ENCODE data around the gene CCDC71. TPM values are rescaled to one million over a fixed set of nuclear protein-coding genes. Genes with fewer than 3 reads are reported as not detected.

The CCDC71 gene
- polyA plus RNA-seq, 2 donors = 10.1 to 19.1 TPM

- no peaks in the 10 kb centered on the region for H3K27me3 ChIP-seq (ENCODE audit: control insufficient read depth in 1 of 2, insufficient read depth in 2 of 2, low read length in 2 of 2)
- H3K27ac ChIP-seq (ENCODE audit: low read depth in 2 of 2, low read length in 1 of 2) = no peak overlapping the region
- 92% methylated on average over 18 to 24 of the region's 24 CpGs for WGBS, 2 donors
- H3K4me3 ChIP-seq (ENCODE audit: low read depth in 1 of 2, low read length in 2 of 2) = no peak overlapping the region
- H3K36me3 ChIP-seq (ENCODE audit: control insufficient read depth in 2 of 2, insufficient read depth in 2 of 2, low read length in 1 of 2) = peaks cover 0 to 5% of the 10 kb centered on the region in 2 donors
- H3K4me1 ChIP-seq (ENCODE audit: control insufficient read depth in 2 of 2, insufficient read depth in 2 of 2, low read length in 1 of 2) = no peaks in the 10 kb centered on the region
- H3K9me3 ChIP-seq (ENCODE audit: control insufficient read depth in 2 of 2, insufficient read depth in 1 of 2, low read depth in 1 of 2, low read length in 1 of 2) = no peaks in the 10 kb centered on the region
These were observed 16.6 kb upstream of the CCDC71 start for GRCh38 chr3:49182682-49183081.

GRCh38 chr3:49181351-49181750 lies 15.2 kb upstream of the CCDC71 start:
- no peaks in the 10 kb centered on the region for H3K27me3 ChIP-seq (ENCODE audit: control insufficient read depth in 1 of 2, insufficient read depth in 2 of 2, low read length in 2 of 2)
- 66 to 68% methylated on average over 6 of the region's 6 CpGs for WGBS, 2 donors
- H3K36me3 ChIP-seq (ENCODE audit: control insufficient read depth in 2 of 2, insufficient read depth in 2 of 2, low read length in 1 of 2) = peaks cover 3 to 7% of the 10 kb centered on the region in 2 donors
- no peaks in the 10 kb centered on the region for H3K4me1 ChIP-seq (ENCODE audit: control insufficient read depth in 2 of 2, insufficient read depth in 2 of 2, low read length in 1 of 2)
- H3K4me3 ChIP-seq (ENCODE audit: low read depth in 1 of 2, low read length in 2 of 2) = no peak overlapping the region
- H3K27ac ChIP-seq (ENCODE audit: low read depth in 2 of 2, low read length in 1 of 2) = no peak overlapping the region
- no peaks in the 10 kb centered on the region for H3K9me3 ChIP-seq (ENCODE audit: control insufficient read depth in 2 of 2, insufficient read depth in 1 of 2, low read depth in 1 of 2, low read length in 1 of 2)

DNA sequence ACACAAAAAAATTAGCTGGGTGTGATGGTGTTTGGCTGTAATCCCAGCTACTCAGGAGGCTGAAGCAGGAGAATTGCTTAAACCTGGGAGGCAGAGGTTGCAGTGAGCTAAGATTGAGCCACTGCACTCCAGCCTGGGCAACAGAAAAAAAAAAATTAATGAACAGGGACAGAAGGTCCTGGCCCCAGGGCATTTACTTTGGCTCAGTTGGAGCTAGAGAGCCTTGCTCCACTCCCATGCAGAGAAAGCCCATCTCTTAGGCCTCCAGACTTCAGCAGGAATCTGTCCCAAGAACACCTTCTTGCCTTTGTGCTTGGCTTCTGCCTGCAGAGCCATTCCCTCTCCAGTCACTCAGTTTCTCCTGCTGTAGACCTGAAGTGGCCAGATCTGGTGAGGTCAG lies 14.0 kb upstream of the CCDC71 start:
- Histone ChIP-seq H3K27ac (ENCODE audit: low read depth in 2 of 2, low read length in 1 of 2) (no peak overlapping the region), H3K36me3 (ENCODE audit: control insufficient read depth in 2 of 2, insufficient read depth in 2 of 2, low read length in 1 of 2) (peaks cover 3 to 14% of the 10 kb centered on the region in 2 donors), H3K4me3 (ENCODE audit: low read depth in 1 of 2, low read length in 2 of 2) (no peak overlapping the region), H3K9me3 (ENCODE audit: control insufficient read depth in 2 of 2, insufficient read depth in 1 of 2, low read depth in 1 of 2, low read length in 1 of 2) (no peaks in the 10 kb centered on the region), H3K4me1 (ENCODE audit: control insufficient read depth in 2 of 2, insufficient read depth in 2 of 2, low read length in 1 of 2) (no peaks in the 10 kb centered on the region), H3K27me3 (ENCODE audit: control insufficient read depth in 1 of 2, insufficient read depth in 2 of 2, low read length in 2 of 2) (no peaks in the 10 kb centered on the region)

- no peak overlapping the region for H3K27ac ChIP-seq (ENCODE audit: low read depth in 2 of 2, low read length in 1 of 2)
- H3K4me3 ChIP-seq (ENCODE audit: low read depth in 1 of 2, low read length in 2 of 2) = no peak overlapping the region
- H3K4me1 ChIP-seq (ENCODE audit: control insufficient read depth in 2 of 2, insufficient read depth in 2 of 2, low read length in 1 of 2) = peaks cover 6 to 14% of the 10 kb centered on the region in 2 donors
- H3K27me3 ChIP-seq (ENCODE audit: control insufficient read depth in 1 of 2, insufficient read depth in 2 of 2, low read length in 2 of 2) = no peaks in the 10 kb centered on the region
- no peaks in the 10 kb centered on the region for H3K9me3 ChIP-seq (ENCODE audit: control insufficient read depth in 2 of 2, insufficient read depth in 1 of 2, low read depth in 1 of 2, low read length in 1 of 2)
- WGBS, 2 donors = 77 to 78% methylated on average over 2 of the region's 2 CpGs
- H3K36me3 ChIP-seq (ENCODE audit: control insufficient read depth in 2 of 2, insufficient read depth in 2 of 2, low read length in 1 of 2) = peaks cover 3 to 23% of the 10 kb centered on the region in 2 donors
These were observed 10.9 kb upstream of the CCDC71 start for GRCh38 chr3:49177073-49177472.

DNA sequence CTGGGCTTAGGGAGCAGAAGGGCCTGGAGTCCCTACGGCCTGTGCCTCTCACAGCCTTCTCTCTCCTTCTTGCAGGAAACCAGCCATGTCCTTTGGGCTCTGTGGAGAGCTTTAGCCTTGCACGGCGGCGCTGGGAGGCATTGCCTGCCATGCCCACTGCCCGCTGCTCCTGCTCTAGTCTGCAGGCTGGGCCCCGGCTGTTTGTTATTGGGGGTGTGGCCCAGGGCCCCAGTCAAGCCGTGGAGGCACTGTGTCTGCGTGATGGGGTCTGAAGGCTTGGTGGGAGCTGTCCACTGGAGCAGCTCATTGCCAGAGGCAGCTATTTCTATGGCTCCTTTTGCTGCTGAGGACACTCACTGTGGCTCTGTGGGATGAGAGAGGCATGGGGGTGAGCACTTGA lies 9.4 kb upstream of the CCDC71 start:
- Histone ChIP-seq H3K4me3 (ENCODE audit: low read depth in 1 of 2, low read length in 2 of 2) (no peak overlapping the region), H3K27me3 (ENCODE audit: control insufficient read depth in 1 of 2, insufficient read depth in 2 of 2, low read length in 2 of 2) (no peaks in the 10 kb centered on the region), H3K36me3 (ENCODE audit: control insufficient read depth in 2 of 2, insufficient read depth in 2 of 2, low read length in 1 of 2) (peaks cover 3 to 23% of the 10 kb centered on the region in 2 donors), H3K9me3 (ENCODE audit: control insufficient read depth in 2 of 2, insufficient read depth in 1 of 2, low read depth in 1 of 2, low read length in 1 of 2) (no peaks in the 10 kb centered on the region), H3K4me1 (ENCODE audit: control insufficient read depth in 2 of 2, insufficient read depth in 2 of 2, low read length in 1 of 2) (peaks cover 6 to 14% of the 10 kb centered on the region in 2 donors), H3K27ac (ENCODE audit: low read depth in 2 of 2, low read length in 1 of 2) (no peak overlapping the region)
- 85 to 91% methylated on average over 8 of the region's 8 CpGs for WGBS, 2 donors

GRCh38 chr3:49174397-49174985 lies 8.4 kb upstream of the CCDC71 start:
- Histone ChIP-seq H3K9me3 (ENCODE audit: control insufficient read depth in 2 of 2, insufficient read depth in 1 of 2, low read depth in 1 of 2, low read length in 1 of 2) (no peaks in the 10 kb centered on the region), H3K36me3 (ENCODE audit: control insufficient read depth in 2 of 2, insufficient read depth in 2 of 2, low read length in 1 of 2) (peaks cover 3 to 23% of the 10 kb centered on the region in 2 donors), H3K4me1 (ENCODE audit: control insufficient read depth in 2 of 2, insufficient read depth in 2 of 2, low read length in 1 of 2) (peaks cover 6 to 14% of the 10 kb centered on the region in 2 donors), H3K27ac (ENCODE audit: low read depth in 2 of 2, low read length in 1 of 2) (no peak overlapping the region), H3K27me3 (ENCODE audit: control insufficient read depth in 1 of 2, insufficient read depth in 2 of 2, low read length in 2 of 2) (no peaks in the 10 kb centered on the region), H3K4me3 (ENCODE audit: low read depth in 1 of 2, low read length in 2 of 2) (no peak overlapping the region)
- WGBS, 2 donors = 92 to 94% methylated on average over 9 of the region's 9 CpGs

GRCh38 chr3:49173792-49174170 lies 7.7 kb upstream of the CCDC71 start:
- WGBS, 2 donors = 33 to 35% methylated on average over 4 of the region's 4 CpGs
- Histone ChIP-seq H3K36me3 (ENCODE audit: control insufficient read depth in 2 of 2, insufficient read depth in 2 of 2, low read length in 1 of 2) (peaks cover 3 to 23% of the 10 kb centered on the region in 2 donors), H3K9me3 (ENCODE audit: control insufficient read depth in 2 of 2, insufficient read depth in 1 of 2, low read depth in 1 of 2, low read length in 1 of 2) (no peaks in the 10 kb centered on the region), H3K27me3 (ENCODE audit: control insufficient read depth in 1 of 2, insufficient read depth in 2 of 2, low read length in 2 of 2) (no peaks in the 10 kb centered on the region), H3K4me1 (ENCODE audit: control insufficient read depth in 2 of 2, insufficient read depth in 2 of 2, low read length in 1 of 2) (peaks cover 6 to 14% of the 10 kb centered on the region in 2 donors), H3K4me3 (ENCODE audit: low read depth in 1 of 2, low read length in 2 of 2) (no peak overlapping the region), H3K27ac (ENCODE audit: low read depth in 2 of 2, low read length in 1 of 2) (peak overlapping the region; percentile 13 to 83)

DNA sequence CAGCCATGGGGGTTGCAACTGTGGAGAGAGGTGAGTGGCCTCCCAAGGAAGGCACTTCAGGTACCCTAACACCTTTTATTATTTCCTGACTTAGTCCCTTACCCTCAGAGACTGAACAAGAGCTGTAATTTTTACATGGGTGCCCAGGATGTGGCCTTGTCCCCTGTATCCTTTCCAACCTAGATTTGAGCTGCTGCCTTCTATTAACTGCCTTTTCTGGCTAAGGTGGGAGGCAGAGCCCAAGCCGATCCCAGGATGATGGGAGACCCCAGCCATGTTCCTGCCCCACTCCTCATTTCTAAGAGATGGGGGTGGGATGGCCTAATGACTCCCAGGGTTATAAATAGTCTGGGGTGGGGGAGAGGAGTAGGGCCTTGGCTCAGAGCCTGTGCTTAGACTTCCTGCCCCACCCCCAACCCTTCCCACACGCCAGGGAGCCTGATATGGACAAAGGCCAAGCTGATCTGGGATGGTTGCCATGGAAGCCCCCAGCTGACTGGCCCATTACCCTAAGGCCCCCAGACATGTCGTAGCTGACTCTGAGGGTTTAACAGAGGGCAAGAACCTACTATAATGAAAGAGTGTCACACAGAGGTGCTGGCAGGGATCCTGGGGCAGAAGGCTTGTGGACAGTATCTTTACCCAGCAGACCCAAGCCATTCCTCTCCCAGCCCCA lies 7.1 kb upstream of the CCDC71 start:
- Histone ChIP-seq H3K4me3 (ENCODE audit: low read depth in 1 of 2, low read length in 2 of 2) (peak overlapping the region; percentile 68 to 81), H3K36me3 (ENCODE audit: control insufficient read depth in 2 of 2, insufficient read depth in 2 of 2, low read length in 1 of 2) (peaks cover 3 to 19% of the 10 kb centered on the region in 2 donors), H3K27me3 (ENCODE audit: control insufficient read depth in 1 of 2, insufficient read depth in 2 of 2, low read length in 2 of 2) (no peaks in the 10 kb centered on the region), H3K9me3 (ENCODE audit: control insufficient read depth in 2 of 2, insufficient read depth in 1 of 2, low read depth in 1 of 2, low read length in 1 of 2) (no peaks in the 10 kb centered on the region), H3K27ac (ENCODE audit: low read depth in 2 of 2, low read length in 1 of 2) (peak overlapping the region; percentile 24 to 83), H3K4me1 (ENCODE audit: control insufficient read depth in 2 of 2, insufficient read depth in 2 of 2, low read length in 1 of 2) (peaks cover 6 to 14% of the 10 kb centered on the region in 2 donors)
- 20 to 31% methylated on average over 3 of the region's 3 CpGs for WGBS, 2 donors

GRCh38 chr3:49172551-49173041 lies 6.5 kb upstream of the CCDC71 start:
- 35 to 50% methylated on average over 7 of the region's 7 CpGs for WGBS, 2 donors
- H3K27ac ChIP-seq (ENCODE audit: low read depth in 2 of 2, low read length in 1 of 2) = peak overlapping the region; percentile 76 to 83
- H3K4me3 ChIP-seq (ENCODE audit: low read depth in 1 of 2, low read length in 2 of 2) = peak overlapping the region; percentile 68 to 81
- H3K36me3 ChIP-seq (ENCODE audit: control insufficient read depth in 2 of 2, insufficient read depth in 2 of 2, low read length in 1 of 2) = peaks cover 3 to 18% of the 10 kb centered on the region in 2 donors
- peaks cover 6 to 14% of the 10 kb centered on the region in 2 donors for H3K4me1 ChIP-seq (ENCODE audit: control insufficient read depth in 2 of 2, insufficient read depth in 2 of 2, low read length in 1 of 2)
- H3K9me3 ChIP-seq (ENCODE audit: control insufficient read depth in 2 of 2, insufficient read depth in 1 of 2, low read depth in 1 of 2, low read length in 1 of 2) = no peaks in the 10 kb centered on the region
- H3K27me3 ChIP-seq (ENCODE audit: control insufficient read depth in 1 of 2, insufficient read depth in 2 of 2, low read length in 2 of 2) = no peaks in the 10 kb centered on the region

Measured in esophagus (tissue), 2 donors.